ENCODE results near the gene PLCG1.

DNA sequence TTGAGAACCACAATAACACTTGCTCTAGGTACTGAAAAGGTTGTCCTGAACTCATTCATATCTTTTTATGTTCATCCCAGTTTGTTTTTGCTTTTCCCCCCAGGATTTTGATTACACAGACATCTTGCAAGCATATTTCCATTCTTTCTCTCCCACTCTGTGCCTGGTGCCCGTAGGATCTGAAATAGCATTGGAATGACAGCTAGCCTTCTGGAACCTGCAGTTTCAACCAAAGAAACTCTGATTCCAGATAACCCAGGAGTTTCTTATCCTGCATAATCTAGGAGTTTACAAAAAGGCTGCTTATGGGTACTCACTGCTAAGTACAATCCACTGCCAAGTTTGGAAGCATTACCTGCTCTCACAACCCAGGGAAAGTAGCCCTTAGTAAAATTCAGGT, 28.8 kb upstream of the PLCG1 start:
- TF ChIP-seq, protein P1, sequence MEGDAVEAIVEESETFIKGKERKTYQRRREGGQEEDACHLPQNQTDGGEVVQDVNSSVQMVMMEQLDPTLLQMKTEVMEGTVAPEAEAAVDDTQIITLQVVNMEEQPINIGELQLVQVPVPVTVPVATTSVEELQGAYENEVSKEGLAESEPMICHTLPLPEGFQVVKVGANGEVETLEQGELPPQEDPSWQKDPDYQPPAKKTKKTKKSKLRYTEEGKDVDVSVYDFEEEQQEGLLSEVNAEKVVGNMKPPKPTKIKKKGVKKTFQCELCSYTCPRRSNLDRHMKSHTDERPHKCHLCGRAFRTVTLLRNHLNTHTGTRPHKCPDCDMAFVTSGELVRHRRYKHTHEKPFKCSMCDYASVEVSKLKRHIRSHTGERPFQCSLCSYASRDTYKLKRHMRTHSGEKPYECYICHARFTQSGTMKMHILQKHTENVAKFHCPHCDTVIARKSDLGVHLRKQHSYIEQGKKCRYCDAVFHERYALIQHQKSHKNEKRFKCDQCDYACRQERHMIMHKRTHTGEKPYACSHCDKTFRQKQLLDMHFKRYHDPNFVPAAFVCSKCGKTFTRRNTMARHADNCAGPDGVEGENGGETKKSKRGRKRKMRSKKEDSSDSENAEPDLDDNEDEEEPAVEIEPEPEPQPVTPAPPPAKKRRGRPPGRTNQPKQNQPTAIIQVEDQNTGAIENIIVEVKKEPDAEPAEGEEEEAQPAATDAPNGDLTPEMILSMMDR (IDR thresholded peaks at IDR 0.05; ENCODE audit: low read depth, low read length, poor library complexity, severe bottlenecking) = no peak
- TF ChIP-seq EZH2phosphoT487 (IDR thresholded peaks at IDR 0.05; ENCODE audit: borderline replicate concordance, low read length) = no peak

Data from DOHH2 (cell line).